ENCODE results near the gene BMAL1. TPM values are rescaled to one million over a fixed set of nuclear protein-coding genes. Genes with fewer than 3 reads are reported as not detected.

The BMAL1 gene
- total and polyA plus RNA-seq, 2 of the 8 experiments (the other 6 are each of a cell fraction or from before 2014, with no cell fraction given), result 6.8 to 6.9 TPM

DNA sequence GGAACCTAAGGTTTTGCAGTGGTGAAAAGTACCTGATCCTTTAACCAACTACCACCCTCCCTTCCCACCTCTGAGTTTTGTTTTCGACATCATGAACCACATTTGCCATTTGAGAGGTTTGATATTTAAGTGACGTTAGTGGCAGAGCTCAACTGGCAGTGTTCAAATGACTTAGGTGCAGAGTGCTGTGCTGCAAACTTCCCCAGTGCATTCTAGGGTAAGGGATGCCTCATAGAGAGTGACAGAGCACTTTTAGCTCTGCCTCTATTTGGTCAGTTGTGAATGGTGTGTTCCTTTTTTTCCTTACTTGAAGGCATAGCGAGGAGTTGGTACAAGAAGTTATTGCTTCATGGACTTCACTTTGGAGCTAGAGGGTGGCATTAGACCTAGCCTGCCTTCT lies 9.4 kb downstream of the BMAL1 start:
- Histone ChIP-seq H3K36me3 (ENCODE audit: control insufficient read depth in 2 of 4, insufficient read depth in 4 of 4, low read length in 3 of 4) (no peaks in the 10 kb centered on the region), H3K18ac (ENCODE audit: extremely low read depth, low read length) (no peak overlapping the region), H3K4me2 (ENCODE audit: insufficient read depth in 1 of 2, low read depth in 2 of 2, low read length in 2 of 2) (no peak overlapping the region), H2BK5ac (ENCODE audit: low read depth, low read length) (no peak overlapping the region), H3K14ac (ENCODE audit: insufficient read length) (no peak overlapping the region), H3K79me1 (ENCODE audit: low read depth, low read length) (no peaks in the 10 kb centered on the region), H2BK15ac (ENCODE audit: low read length) (no peak overlapping the region), H3K27ac (ENCODE audit: low read depth, low read length) (no peak overlapping the region), H3K4ac (replicated peaks; ENCODE audit: insufficient read length, low read depth, low read length) (no peak overlapping the region), H3K4me1 (replicated peaks in 1 of 4; ENCODE audit: control insufficient read depth in 3 of 4, insufficient read depth in 4 of 4, low read length in 3 of 4) (peaks cover 0 to 6% (median 3%) of the 10 kb centered on the region in 4 experiments; a peak in 5 of 7 replicates), H2BK12ac (ENCODE audit: low read depth, low read length) (no peak overlapping the region), H4K91ac (replicated peaks; ENCODE audit: insufficient read length, low read length) (no peak overlapping the region), H2AFZ (ENCODE audit: low read length) (no peak overlapping the region), H2BK120ac (replicated peaks; ENCODE audit: low read depth, low read length) (no peak overlapping the region), H4K20me1 (replicated peaks in 1 of 2; ENCODE audit: control insufficient read depth in 1 of 2, insufficient read depth in 2 of 2, low read length in 2 of 2) (peaks cover 0 to 4% of the 10 kb centered on the region in 2 experiments), H3K23ac (ENCODE audit: insufficient read length) (no peak overlapping the region), H2AK5ac (ENCODE audit: low read depth, low read length) (no peak overlapping the region), H3K79me2 (ENCODE audit: control insufficient read depth in 1 of 2, insufficient read depth in 2 of 2, low read length in 2 of 2) (0 out of 4 replicates have a peak, but pooled peaks cover 0 to 7% of the 10 kb centered on the region in 2 experiments), H3K9ac (replicated peaks in 1 of 4; ENCODE audit: extremely low read depth in 1 of 4, low read depth in 3 of 4, low read length in 3 of 4) (no peak overlapping the region), H3K27me3 (replicated peaks in 1 of 4; ENCODE audit: control insufficient read depth in 3 of 4, extremely low read depth in 1 of 4, insufficient read depth in 3 of 4, low read length in 3 of 4) (no peaks in the 10 kb centered on the region), H2BK20ac (ENCODE audit: low read length) (no peak overlapping the region), H4K5ac (ENCODE audit: insufficient read length, low read depth, low read length) (no peak overlapping the region), H4K8ac (ENCODE audit: extremely low read depth, insufficient read depth, low read length) (no peak overlapping the region), H3K56ac (replicated peaks; ENCODE audit: insufficient read length, low read depth, low read length) (no peak overlapping the region), H3K23me2 (ENCODE audit: low read depth, low read length) (no peaks in the 10 kb centered on the region; the same call in 1 of the 2 replicates), H3K9me3 (ENCODE audit: insufficient read depth in 2 of 2, low read depth in 1 of 2, low read length in 1 of 2) (no peaks in the 10 kb centered on the region), H3K4me3 (ENCODE audit: extremely low read depth in 1 of 4, insufficient read depth in 2 of 4, low read depth in 3 of 4, low read length in 4 of 4) (no peak overlapping the region)
- ChIA-PET CTCF (ENCODE audit: partially characterized antibody) (interaction anchor here (0.9 to 3.4 kb wide), 7 partner anchors 31 to 95 kb away, joined by 3 to 16 read pairs (median 3); no protein-coding TSS in a partner anchor), POLR2A (ENCODE audit: partially characterized antibody) (no interaction called here)
- DNase-seq (ENCODE audit: low read depth in 1 of 2, low spot score in 2 of 2), result no peak
- no peak for FAIRE-seq
- WGBS, 2 experiments (ENCODE audit: extremely low coverage in 1 of 2, insufficient coverage in 1 of 2, insufficient read length in 1 of 2, insufficient replicate concordance in 2 of 2, low coverage in 1 of 2, low lambda C conversion rate in 2 of 2, missing lambda C conversion rate in 1 of 2), result 89% methylated on average over 3 of the region's 3 CpGs; no CpG with 5 or more reads in 1 of the 2 experiments
- no peak for TF ChIP-seq SIRT6 (IDR thresholded peaks at IDR 0.05; ENCODE audit: low read length)
- TF ChIP-seq HDAC6 (IDR thresholded peaks at IDR 0.05; ENCODE audit: low read depth, low read length), result no peak
- no peak for TF ChIP-seq KDM1A (IDR thresholded peaks at IDR 0.05; ENCODE audit: borderline replicate concordance, low read length)
- no peak for TF ChIP-seq TCF12 (IDR thresholded peaks at IDR 0.05; ENCODE audit: low read depth, low read length)
- no peak for TF ChIP-seq HDAC2 (IDR thresholded peaks at IDR 0.05; ENCODE audit: borderline replicate concordance in 1 of 2, low read depth in 2 of 2, low read length in 2 of 2)
- TF ChIP-seq KDM4A (IDR thresholded peaks at IDR 0.05; ENCODE audit: low read depth, low read length, severe bottlenecking), result no peak
- no peak for TF ChIP-seq SIX5 (IDR thresholded peaks at IDR 0.05; ENCODE audit: low read depth, low read length)
- TF ChIP-seq PHF8 (conservative IDR thresholded peaks at IDR 0.05; ENCODE audit: low read depth, low read length), result no peak
- TF ChIP-seq SAP30 (IDR thresholded peaks at IDR 0.05; ENCODE audit: insufficient read depth, insufficient replicate concordance, low read length), result no peak
- no peak for TF ChIP-seq SRF (IDR thresholded peaks at IDR 0.05; ENCODE audit: low read depth, low read length)
- TF ChIP-seq SUZ12 (IDR thresholded peaks at IDR 0.05; ENCODE audit: low read length), result no peak
- TF ChIP-seq JUND (IDR thresholded peaks at IDR 0.05; ENCODE audit: low read length), result no peak
- no peak for TF ChIP-seq RAD21 (IDR thresholded peaks at IDR 0.05 in 1 of 2, conservative IDR thresholded peaks at IDR 0.05 in 1 of 2; ENCODE audit: low read depth in 2 of 2, low read length in 2 of 2)
- TF ChIP-seq POLR2A (IDR thresholded peaks at IDR 0.05; ENCODE audit: control extremely low read depth in 1 of 2, low read depth in 2 of 2, low read length in 2 of 2), result no peak

All from H1 (cell line).